ENCODE measurements around the gene TENM4. TPM values are rescaled to one million over a fixed set of nuclear protein-coding genes. Genes with fewer than 3 reads are reported as not detected.
A peak's percentile ranks its signal among the peaks of the same experiment; 100 is the strongest.

The TENM4 gene
- total and polyA plus RNA-seq, 2 of the 13 experiments (the other 11 are each of a cell fraction or from before 2014, with no cell fraction given): not detected

- TF ChIP-seq AFF4 (CRISPR knock-in tag; IDR thresholded peaks at IDR 0.05): no peak
- 0 out of 2 replicates have a peak, but pooled peaks have one; percentile 4 for TF ChIP-seq CTCF (CRISPR knock-in tag; IDR thresholded peaks at IDR 0.05)
- no peak for TF ChIP-seq ZNF550 (CRISPR knock-in tag; IDR thresholded peaks at IDR 0.05; ENCODE audit: borderline replicate concordance)
- no peak for TF ChIP-seq YY1 (IDR thresholded peaks at IDR 0.05; ENCODE audit: insufficient read depth, insufficient replicate concordance, low read depth, low read length)
- TF ChIP-seq ZNF772 (CRISPR knock-in tag; IDR thresholded peaks at IDR 0.05): no peak
- TF ChIP-seq PBX2 (CRISPR knock-in tag; IDR thresholded peaks at IDR 0.05): no peak
- no peak for TF ChIP-seq ZNF619 (CRISPR knock-in tag; IDR thresholded peaks at IDR 0.05)
- TF ChIP-seq TBX3 (IDR thresholded peaks at IDR 0.05; ENCODE audit: borderline replicate concordance): no peak
- no peak for TF ChIP-seq NRL (CRISPR knock-in tag; IDR thresholded peaks at IDR 0.05; ENCODE audit: borderline replicate concordance)
- TF ChIP-seq PATZ1 (CRISPR knock-in tag; IDR thresholded peaks at IDR 0.05): 0 out of 2 replicates have a peak, but pooled peaks have one; percentile 26
- TF ChIP-seq HNF4G (IDR thresholded peaks at IDR 0.05; ENCODE audit: borderline replicate concordance, low read depth, low read length): 0 out of 2 replicates have a peak, but pooled peaks have one; percentile 13
- TF ChIP-seq HNF4G (CRISPR knock-in tag; IDR thresholded peaks at IDR 0.05; ENCODE audit: borderline replicate concordance, low read depth): no peak
Measured at GRCh38 chr11:79393362-79394043, 47.3 kb downstream of the TENM4 start (continued).

Data from HepG2 (cell line).